SK-N-SH (cell line): ENCODE measurements around the gene DNMT3A. TPM values are rescaled to one million over a fixed set of nuclear protein-coding genes. Genes with fewer than 3 reads are reported as not detected.

Source experiments
- CTCF ChIA-PET: fragments of 300-600, 350-600 bp; formaldehyde crosslinking; extraction: SDS; loops from one replicate; lab custom pipeline; 2021; lab: Yijun Ruan, JAX
- POLR2A ChIA-PET: fragments of 350-600 bp; sonication (Branson Sonifier 250); formaldehyde crosslinking; extraction: SDS; loops from one replicate; lab custom pipeline; 2020; ENCODE audit warnings: antibody characterized with exemption, inconsistent platforms; lab: Yijun Ruan, JAX
- DNase-seq: peaks from one replicate; pipeline ENCODE4 v3.0.0; 2012
- H2AFZ ChIP-seq: fragments of 200-600 bp; sonication (generic); 2 replicates; pipeline ENCODE4 v1.8.1; 2016; ENCODE audit warnings: antibody characterized with exemption, mild to moderate bottlenecking, low read depth
- H3F3A ChIP-seq: fragments of 200-600 bp; sonication (generic); replicated peaks from 2 replicates; pipeline ENCODE3; 2016; ENCODE audit warnings: antibody characterized with exemption, mild to moderate bottlenecking; ENCODE audit not compliant: insufficient read depth
- H3K27ac ChIP-seq, 2 experiments: fragments of 200-500 bp in 1 of 2; fragments of 200-600 bp in 1 of 2; sonication (Bioruptor generic) in 1 of 2; sonication (generic), shearing (Covaris generic) in 1 of 2; 2 replicates each; pipeline versions ENCODE4 v1.5.1 to v1.6.1; 2014 to 2016; ENCODE audit warnings: low read depth in 2 of 2, inconsistent platforms in 1 of 2, low read length in 1 of 2, mild to moderate bottlenecking in 1 of 2, mixed read lengths in 1 of 2
- H3K27me3 ChIP-seq: fragments of 200-600 bp; sonication (generic), shearing (Covaris generic); 2 replicates; pipeline ENCODE4 v1.6.1; 2016; ENCODE audit warnings: mixed run types; ENCODE audit not compliant: insufficient read depth
- H3K36me3 ChIP-seq, 2 experiments: fragments of 200-500 bp in 1 of 2; fragments of 200-600 bp in 1 of 2; sonication (Bioruptor generic) in 1 of 2; sonication (generic) in 1 of 2; replicated peaks in 1 of 2; 2 replicates each; pipeline versions ENCODE3 to v1.5.1; 2014 to 2016; ENCODE audit warnings: low read length in 1 of 2, mild to moderate bottlenecking in 1 of 2; ENCODE audit not compliant: insufficient read depth in 2 of 2, control insufficient read depth in 1 of 2
- H3K4me1 ChIP-seq, 2 experiments: fragments of 200-500 bp in 1 of 2; fragments of 200-600 bp in 1 of 2; sonication (Bioruptor generic) in 1 of 2; sonication (generic), shearing (Covaris generic) in 1 of 2; 2 replicates each; pipeline versions ENCODE4 v1.5.1 to v1.6.1; 2014 to 2016; ENCODE audit warnings: low read depth in 1 of 2, low read length in 1 of 2, mixed run types in 1 of 2; ENCODE audit not compliant: insufficient read depth in 2 of 2, control insufficient read depth in 1 of 2
- H3K4me2 ChIP-seq: fragments of 200-600 bp; sonication (generic), shearing (Covaris generic); 2 replicates; pipeline ENCODE4 v1.6.1; 2017; ENCODE audit warnings: mixed run types
- H3K4me3 ChIP-seq, 2 experiments: fragments of 200-500 bp in 1 of 2; fragments of 200-600 bp in 1 of 2; sonication (Bioruptor generic) in 1 of 2; sonication (generic), shearing (Covaris generic) in 1 of 2; 2 replicates each; pipeline versions ENCODE4 v1.5.1 to v1.8.1; 2014 to 2016; ENCODE audit warnings: low read depth in 2 of 2, inconsistent platforms in 1 of 2, low read length in 1 of 2, mild to moderate bottlenecking in 1 of 2, mixed read lengths in 1 of 2, moderate library complexity in 1 of 2
- H3K79me2 ChIP-seq: fragments of 200-600 bp; sonication (generic); 2 replicates; pipeline ENCODE4 v1.8.1; 2017; ENCODE audit warnings: mild to moderate bottlenecking; ENCODE audit not compliant: insufficient read depth
- H3K9ac ChIP-seq: fragments of 200-600 bp; sonication (generic); 2 replicates; pipeline ENCODE4 v1.6.1; 2017; ENCODE audit warnings: mixed run types
- H3K9me2 ChIP-seq: fragments of 200-600 bp; sonication (generic); 2 replicates; pipeline ENCODE4 v1.6.1; 2017; ENCODE audit warnings: mixed run types
- H3K9me3 ChIP-seq: fragments of 200-600 bp; sonication (generic); 2 replicates; pipeline ENCODE4 v1.6.1; 2017; ENCODE audit warnings: mixed run types, mild to moderate bottlenecking, moderate library complexity
- H4K20me1 ChIP-seq: fragments of 200-600 bp; sonication (generic); 2 replicates; pipeline ENCODE4 v1.6.1; 2017; ENCODE audit warnings: mild to moderate bottlenecking, mixed run types; ENCODE audit not compliant: insufficient read depth
- CHD2 ChIP-seq: fragments of 150-350 bp; IDR thresholded peaks from 2 replicates; pipeline ENCODE4 v1.6.1; 2018; ENCODE audit warnings: low read length; ENCODE audit not compliant: partially characterized antibody
- EP300 ChIP-seq, 2 experiments: IDR thresholded peaks; 2 replicates each; pipeline versions ENCODE4 v1.4.0 to v1.6.1; 2012; ENCODE audit warnings: borderline replicate concordance in 1 of 2, low read depth in 1 of 2, low read length in 1 of 2
- FOXJ3 ChIP-seq: sonication (generic); formaldehyde crosslinking; IDR thresholded peaks from 2 replicates; pipeline ENCODE4 v1.5.1; 2020; ENCODE audit warnings: mild to moderate bottlenecking, missing genetic modification reagents
- FOXM1 ChIP-seq: IDR thresholded peaks from 2 replicates; pipeline ENCODE4 v1.4.0; 2012; ENCODE audit warnings: low read depth, mild to moderate bottlenecking
- GABPA ChIP-seq: IDR thresholded peaks from 2 replicates; pipeline ENCODE4 v1.4.0; 2012; ENCODE audit warnings: low read depth, mild to moderate bottlenecking
- GATA2 ChIP-seq: sonication (generic); formaldehyde crosslinking; IDR thresholded peaks from 2 replicates; pipeline ENCODE4 v1.5.0; 2020; ENCODE audit warnings: mild to moderate bottlenecking, missing genetic modification reagents
- MEF2A ChIP-seq: IDR thresholded peaks from 2 replicates; pipeline ENCODE4 v1.4.0; 2012; ENCODE audit warnings: low read depth, borderline replicate concordance
- MXI1 ChIP-seq: IDR thresholded peaks from 2 replicates; pipeline ENCODE4 v1.6.1; 2012; ENCODE audit warnings: mild to moderate bottlenecking, low read depth, low read length, improper control_type of control experiment
- NFIC ChIP-seq: IDR thresholded peaks from 2 replicates; pipeline ENCODE4 v1.4.0; 2012; ENCODE audit warnings: borderline replicate concordance
- NRF1 ChIP-seq: IDR thresholded peaks from 2 replicates; pipeline ENCODE4 v1.6.1; 2012; ENCODE audit warnings: low read depth, mild to moderate bottlenecking, low read length
- RAD21 ChIP-seq: IDR thresholded peaks from 2 replicates; pipeline ENCODE4 v1.6.1; 2012; ENCODE audit warnings: mild to moderate bottlenecking, low read length
- RCOR1 ChIP-seq: fragments of 150-350 bp; IDR thresholded peaks from 2 replicates; pipeline ENCODE4 v1.6.1; 2017; ENCODE audit warnings: antibody characterized with exemption, low read length
- REST ChIP-seq: IDR thresholded peaks from 2 replicates; pipeline ENCODE4 v1.6.1; 2012; ENCODE audit warnings: mild to moderate bottlenecking, low read depth, low read length, moderate library complexity
- RFX5 ChIP-seq: IDR thresholded peaks from 2 replicates; pipeline ENCODE4 v1.6.1; 2012; ENCODE audit warnings: mild to moderate bottlenecking, improper control_type of control experiment, low read length
- SIN3A ChIP-seq: IDR thresholded peaks from 2 replicates; pipeline ENCODE4 v1.6.1; 2012; ENCODE audit warnings: low read depth, mild to moderate bottlenecking, low read length, moderate library complexity, borderline replicate concordance
- SMC3 ChIP-seq: IDR thresholded peaks from 2 replicates; pipeline ENCODE4 v1.6.1; 2012; ENCODE audit warnings: low read depth, low read length, improper control_type of control experiment
- TCF12 ChIP-seq: IDR thresholded peaks from 2 replicates; pipeline ENCODE4 v1.4.0; 2012
- YY1 ChIP-seq: IDR thresholded peaks from 2 replicates; pipeline ENCODE4 v1.4.0; 2012; ENCODE audit warnings: low read depth, mild to moderate bottlenecking
- WGBS: methylation state at CpG from one replicate; pipeline ENCODE4 v1.1.6; 2017; ENCODE audit warnings: low lambda C conversion rate; 5-methylcytosine and 5-hydroxymethylcytosine counted together
- polyA plus RNA-seq, 3 experiments: library from polyadenylated mRNA; depleted of rRNA; stranded (reverse); fragments of >200 nt; gene quantifications; 2 replicates each; pipeline ENCODE4 v1.2.3, GENCODE V29; 2012
- TF ChIP-seq, protein P1 (sequence below): fragments of 150-350 bp; IDR thresholded peaks from 2 replicates; pipeline ENCODE4 v1.6.1; 2016; ENCODE audit warnings: mild to moderate bottlenecking, low read depth, low read length

Gene DNMT3A
- polyA plus RNA-seq, 1 of the 3 experiments (the other 2 are of a cell fraction): 5.6 TPM

DNA sequence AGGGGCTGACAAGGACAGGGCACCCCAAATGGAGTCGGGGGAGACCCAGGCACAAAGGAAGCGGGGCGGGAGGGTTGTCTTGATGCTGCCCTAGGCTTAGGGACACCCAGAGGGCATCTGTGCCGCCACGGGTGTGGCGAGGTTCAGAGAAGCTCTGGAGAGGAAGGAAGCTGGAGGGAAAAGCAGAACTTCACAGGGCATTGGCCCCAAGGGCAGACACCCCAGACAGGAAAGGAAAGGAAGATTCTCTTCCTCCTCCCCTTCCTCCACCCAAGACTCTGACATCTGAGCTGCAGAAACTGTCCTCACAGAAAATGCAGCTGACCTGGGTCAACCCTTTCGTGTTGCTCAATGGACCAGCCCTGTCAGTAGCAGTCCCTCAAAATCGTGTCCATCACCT, 25.6 kb downstream of the DNMT3A start (continued):
- TF ChIP-seq YY1: no peak
- TF ChIP-seq SIN3A: no peak

DNA sequence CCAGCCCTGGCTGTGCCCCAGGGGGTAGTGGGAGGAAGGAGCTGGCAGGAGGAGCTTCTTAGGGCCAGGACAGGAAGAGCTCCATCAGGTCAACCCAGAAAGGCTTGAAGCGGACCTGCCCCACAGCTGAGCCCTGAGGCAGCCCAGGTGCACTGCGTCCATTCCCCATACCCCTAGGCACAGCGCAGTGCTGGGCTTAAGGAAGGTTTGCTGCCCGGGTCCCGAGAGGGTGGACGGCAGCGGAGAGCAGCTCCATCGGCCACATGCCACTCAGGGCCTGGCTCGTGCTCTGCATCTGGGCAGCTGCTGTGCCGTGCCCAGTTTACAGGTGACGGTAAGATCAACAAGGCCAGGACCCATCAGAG, 26.4 kb downstream of the DNMT3A start:
- Histone ChIP-seq H3K36me3 (peaks cover 4 to 14% of the 10 kb centered on the region in 2 experiments), H3K79me2 (peaks cover 20% of the 10 kb centered on the region; the same call in 1 of the 2 replicates), H3K27ac (peak overlapping the region in 1 of 2 experiments; percentile 100; a peak in 2 of 4 replicates), H3K9me3 (no peaks in the 10 kb centered on the region), H4K20me1 (peaks cover 12% of the 10 kb centered on the region), H3K9ac (no peak overlapping the region), H3K27me3 (no peaks in the 10 kb centered on the region), H3K4me2 (no peak overlapping the region), H3K4me3 (no peak overlapping the region), H2AFZ (no peak overlapping the region), H3K9me2 (no peaks in the 10 kb centered on the region), H3F3A (no peaks in the 10 kb centered on the region), H3K4me1 (peaks cover 13 to 63% of the 10 kb centered on the region in 2 experiments; a peak in 3 of 4 replicates)
- 90% methylated on average over 2 of the region's 11 CpGs for WGBS
- DNase-seq: no peak
- ChIA-PET POLR2A (interaction anchor here (0.8 to 2.7 kb wide), 10 partner anchors 9 to 64 kb away, joined by 3 to 17 read pairs (median 6); no protein-coding TSS in a partner anchor), CTCF (interaction anchor here (1.1 to 9.6 kb wide), 9 partner anchors 9 to 385 kb away, joined by 3 to 60 read pairs (median 3); partner anchors contain the start of gene DNMT3A)
- TF ChIP-seq NFIC (no peak), FOXM1 (no peak), REST (no peak), GABPA (no peak), RCOR1 (no peak)

DNA sequence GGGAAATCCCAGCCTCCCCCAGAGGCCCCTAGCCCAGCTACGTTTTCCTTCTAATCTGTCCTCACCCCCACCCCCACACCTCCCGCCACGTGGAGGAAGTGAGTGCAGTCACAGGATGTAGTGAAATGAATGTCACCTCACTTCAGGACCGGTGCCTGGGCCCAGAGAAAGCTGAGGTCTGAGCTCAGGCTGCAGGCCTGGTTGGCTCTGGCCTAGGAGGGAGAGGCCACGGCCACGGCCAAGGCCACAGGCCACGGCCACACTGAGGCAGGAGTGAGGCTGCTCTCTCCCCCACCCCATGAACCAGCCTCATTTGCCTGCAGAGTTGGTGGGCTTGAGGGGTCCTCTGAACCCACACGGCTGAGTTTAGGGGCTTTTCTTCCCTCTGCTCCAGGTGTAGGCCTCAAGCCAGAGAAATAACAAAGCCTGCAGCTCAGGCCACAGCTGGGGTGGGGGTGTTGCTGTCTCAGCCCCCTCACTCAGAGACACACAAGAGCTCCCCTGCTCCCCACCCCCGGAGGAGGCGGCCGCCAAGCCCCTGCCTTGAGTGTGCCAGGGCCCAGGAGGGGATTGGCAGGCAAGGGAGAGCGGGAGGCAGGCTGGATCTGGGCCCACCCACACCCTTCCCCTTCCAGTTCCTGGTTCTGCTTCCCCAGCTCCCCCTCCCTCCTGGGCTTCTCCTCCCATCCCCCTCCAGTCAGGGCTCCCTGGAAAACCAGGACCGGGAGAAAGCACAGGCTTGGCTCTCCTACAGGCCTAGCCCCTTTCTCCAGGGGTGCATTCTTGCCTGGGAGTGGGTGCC, 27.0 kb downstream of the DNMT3A start:
- H3K9me2 ChIP-seq: no peaks in the 10 kb centered on the region
- peaks cover 4 to 14% of the 10 kb centered on the region in 2 experiments for H3K36me3 ChIP-seq
- no peak overlapping the region for H3K4me3 ChIP-seq
- ChIA-PET POLR2A (interaction anchor here (0.6 to 2.7 kb wide), 12 partner anchors 10 to 178 kb away, joined by 3 to 17 read pairs (median 5); partner anchors contain the start of gene DNMT3A), CTCF (interaction anchor here (0.8 to 9.6 kb wide), 11 partner anchors 9 to 385 kb away, joined by 3 to 60 read pairs (median 3); partner anchors contain the start of gene DNMT3A)
- peaks cover 15% of the 10 kb centered on the region; the same call in 1 of the 2 replicates for H3K79me2 ChIP-seq
- no peaks in the 10 kb centered on the region for H3F3A ChIP-seq
- peak; percentile 71; the same call in 1 of the 2 replicates for TF ChIP-seq RCOR1
- no peak for TF ChIP-seq NRF1
- no peak for TF ChIP-seq TCF12
- TF ChIP-seq EP300 (IDR thresholded peaks at IDR 0.05; ENCODE audit: borderline replicate concordance in 1 of 2, low read depth in 1 of 2, low read length in 1 of 2): peak in 1 of 2 experiments; percentile 62; a peak in 1 of 4 replicates
- peak; percentile 25; the same call in 1 of the 2 replicates for TF ChIP-seq GATA2
- peak; percentile 97 for TF ChIP-seq CHD2
- peak; percentile 74; the same call in 1 of the 2 replicates for TF ChIP-seq FOXJ3
- no peak for TF ChIP-seq GABPA
- no peak for TF ChIP-seq MEF2A
- TF ChIP-seq MXI1: peak; percentile 43; the same call in 1 of the 2 replicates
- TF ChIP-seq RFX5: peak; percentile 57; the same call in 1 of the 2 replicates
- TF ChIP-seq SMC3: peak; percentile 14; the same call in 1 of the 2 replicates
- TF ChIP-seq, protein P1, sequence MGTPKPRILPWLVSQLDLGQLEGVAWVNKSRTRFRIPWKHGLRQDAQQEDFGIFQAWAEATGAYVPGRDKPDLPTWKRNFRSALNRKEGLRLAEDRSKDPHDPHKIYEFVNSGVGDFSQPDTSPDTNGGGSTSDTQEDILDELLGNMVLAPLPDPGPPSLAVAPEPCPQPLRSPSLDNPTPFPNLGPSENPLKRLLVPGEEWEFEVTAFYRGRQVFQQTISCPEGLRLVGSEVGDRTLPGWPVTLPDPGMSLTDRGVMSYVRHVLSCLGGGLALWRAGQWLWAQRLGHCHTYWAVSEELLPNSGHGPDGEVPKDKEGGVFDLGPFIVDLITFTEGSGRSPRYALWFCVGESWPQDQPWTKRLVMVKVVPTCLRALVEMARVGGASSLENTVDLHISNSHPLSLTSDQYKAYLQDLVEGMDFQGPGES: no peak; the same call in 1 of the 2 replicates
- peak; percentile 21; the same call in 1 of the 2 replicates for TF ChIP-seq RAD21
- no peaks in the 10 kb centered on the region for H3K27me3 ChIP-seq
- H3K9me3 ChIP-seq: no peaks in the 10 kb centered on the region
- peaks cover 13 to 69% of the 10 kb centered on the region in 2 experiments; a peak in 3 of 4 replicates for H3K4me1 ChIP-seq
- no peak overlapping the region for H3K9ac ChIP-seq
- H4K20me1 ChIP-seq: peaks cover 12% of the 10 kb centered on the region
- DNase-seq: peak; percentile 97
- peak overlapping the region in 1 of 2 experiments; percentile 100; a peak in 2 of 4 replicates for H3K27ac ChIP-seq
- H2AFZ ChIP-seq: no peak overlapping the region
- no peak overlapping the region for H3K4me2 ChIP-seq
- WGBS: 72% methylated on average over 11 of the region's 13 CpGs
